ENCODE results near the gene SRSF6.
"Not testable (repeated sequence)": the region's sequence is repeated elsewhere in the genome, so short reads cannot be mapped to it uniquely, and the experiment has no call there.

SRSF6 gene

DNA sequence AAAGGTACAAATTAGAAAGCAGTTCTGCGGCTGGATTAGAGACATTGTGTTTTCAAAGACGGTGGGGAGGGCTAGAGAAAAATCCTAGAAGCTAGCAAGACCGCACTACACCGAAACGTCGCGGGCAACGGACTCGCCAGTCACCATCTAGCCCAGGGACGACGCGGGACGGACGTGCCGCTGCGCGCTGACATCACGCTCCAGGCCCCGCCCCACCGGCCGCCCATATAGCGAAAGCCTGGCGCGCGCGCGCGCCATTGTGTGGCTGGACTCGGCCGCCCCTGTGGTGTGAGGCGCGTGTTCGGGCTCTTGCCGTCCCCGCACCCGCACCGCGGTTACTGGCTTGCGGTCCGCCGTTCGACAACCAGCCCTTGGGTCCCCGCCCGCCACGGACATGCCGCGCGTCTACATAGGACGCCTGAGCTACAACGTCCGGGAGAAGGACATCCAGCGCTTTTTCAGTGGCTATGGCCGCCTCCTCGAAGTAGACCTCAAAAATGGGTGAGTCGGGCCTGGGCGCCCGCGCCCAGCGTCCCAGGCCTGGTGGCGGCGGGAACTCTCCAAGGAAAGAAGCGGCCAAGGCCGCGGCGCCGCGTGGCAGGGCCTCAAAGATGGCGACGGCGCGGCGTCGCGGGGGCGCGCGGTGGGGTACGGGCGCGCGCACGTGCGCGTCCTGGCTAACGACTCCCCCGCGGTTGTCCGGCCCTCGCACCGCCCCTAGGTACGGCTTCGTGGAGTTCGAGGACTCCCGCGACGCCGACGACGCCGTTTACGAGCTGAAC lies at the start of gene SRSF6:
TSS of gene SRSF6 (plus strand) at position 257 of the 782 bp plus-strand sequence. CDS start at position 395, 138 bp downstream.
- peak; percentile 85 for DNase-seq (ENCODE audit: low read depth)

- no peak for DNase-seq (ENCODE audit: low read depth)
Observed at GRCh38 chr20:43408848-43409576, 48.7 kb upstream of the SRSF6 start.

DNA sequence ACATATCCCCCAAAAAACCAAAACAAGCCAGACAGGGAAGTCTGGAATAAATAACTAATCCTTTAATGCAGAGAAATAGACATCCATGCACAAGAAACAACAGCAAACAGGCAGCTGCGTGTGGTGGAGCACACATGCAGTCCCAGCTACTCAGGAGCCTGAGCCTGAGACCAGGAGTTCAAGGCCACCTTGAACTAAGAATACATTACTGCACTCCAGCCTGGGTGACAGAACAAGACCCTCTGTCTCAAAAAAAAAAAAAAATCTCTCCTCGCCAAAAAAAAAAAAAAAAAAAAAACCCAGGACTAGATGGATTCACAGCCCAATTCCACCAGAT lies 48.2 kb upstream of the SRSF6 start:
- DNase-seq (ENCODE audit: low read depth), result no peak

DNA sequence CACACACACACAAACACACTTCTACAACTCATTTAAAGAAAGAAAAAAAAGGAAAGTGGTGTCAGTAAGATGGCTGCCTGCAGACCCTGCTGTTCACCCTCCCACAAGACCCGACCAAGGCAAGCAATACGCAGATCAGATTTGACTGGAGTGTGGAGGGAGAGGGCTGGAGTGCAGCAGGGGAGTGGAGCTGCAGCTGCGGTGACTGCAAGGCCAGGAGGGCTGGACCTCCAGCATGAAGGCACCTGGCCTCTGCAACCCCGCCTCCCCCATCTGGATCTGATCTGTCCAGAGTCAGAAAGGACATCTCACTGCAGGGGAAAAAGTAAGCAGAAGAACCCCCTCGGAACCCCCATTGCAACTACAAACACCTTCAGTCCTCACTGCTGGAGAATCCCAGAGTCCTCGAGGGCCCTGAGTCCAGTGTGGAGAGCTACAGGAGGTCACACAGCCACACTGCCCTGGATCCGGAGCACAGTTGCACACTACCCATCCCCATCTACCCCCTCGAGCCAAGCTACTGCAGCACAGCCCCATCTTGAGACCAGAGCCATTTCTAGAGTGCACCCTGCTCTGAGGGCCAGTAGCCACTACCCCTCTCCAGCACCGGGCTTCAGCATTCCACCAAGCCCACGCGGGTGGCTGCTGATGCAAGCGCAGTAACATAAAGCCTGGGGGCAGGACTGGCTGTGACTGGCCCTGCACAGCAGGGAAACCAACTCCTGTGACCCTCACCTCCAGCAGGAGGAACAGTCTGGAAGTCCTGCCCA lies 41.9 kb upstream of the SRSF6 start:
- DNase-seq (ENCODE audit: low read depth), result no peak

- no peak for DNase-seq (ENCODE audit: low read depth)
Observed at GRCh38 chr20:43416591-43417228, 41.0 kb upstream of the SRSF6 start.

DNA sequence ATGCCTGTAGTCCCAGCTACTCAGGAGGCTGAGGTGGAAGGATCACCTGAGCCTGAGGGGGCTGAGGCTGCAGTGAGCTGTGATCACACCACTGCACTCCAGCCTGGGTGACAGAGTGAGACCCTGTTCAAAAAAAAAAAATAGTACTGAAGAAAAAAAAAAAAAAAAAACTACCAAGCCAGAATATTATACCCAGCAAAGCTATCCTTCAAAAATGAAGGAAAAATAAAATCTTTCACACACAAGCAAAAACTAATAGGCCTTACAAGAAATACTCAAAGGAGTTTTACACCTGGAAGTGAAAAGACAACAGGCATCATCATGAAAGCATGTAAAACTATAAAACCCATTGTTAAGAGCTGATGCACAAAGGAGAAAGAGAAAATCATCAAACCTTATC lies 37.5 kb upstream of the SRSF6 start:
- DNase-seq (ENCODE audit: low read depth), result no peak

GRCh38 chr20:43420913-43421312 lies 36.8 kb upstream of the SRSF6 start:
- not testable (repeated sequence) for DNase-seq (ENCODE audit: low read depth)

DNA sequence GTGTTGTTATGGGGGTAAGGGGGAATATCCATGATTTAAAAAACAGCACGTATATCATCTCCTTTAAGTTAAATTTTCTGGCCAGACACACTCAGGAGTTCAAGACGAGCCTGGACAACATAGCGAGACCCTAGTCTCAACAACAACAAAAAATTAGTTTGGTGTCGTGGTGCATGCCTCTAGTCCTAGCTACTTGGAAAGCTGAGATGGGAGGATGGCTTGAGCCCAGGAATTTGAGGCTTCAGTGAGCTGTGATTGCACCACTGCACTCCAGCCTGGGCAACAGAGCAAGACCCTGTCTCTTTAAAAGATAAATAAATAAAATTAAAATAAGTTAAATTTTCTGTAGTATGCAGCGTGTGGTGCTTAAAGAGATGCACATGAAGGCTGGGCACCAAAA lies 31.5 kb upstream of the SRSF6 start:
- no peak for DNase-seq (ENCODE audit: low read depth)

DNA sequence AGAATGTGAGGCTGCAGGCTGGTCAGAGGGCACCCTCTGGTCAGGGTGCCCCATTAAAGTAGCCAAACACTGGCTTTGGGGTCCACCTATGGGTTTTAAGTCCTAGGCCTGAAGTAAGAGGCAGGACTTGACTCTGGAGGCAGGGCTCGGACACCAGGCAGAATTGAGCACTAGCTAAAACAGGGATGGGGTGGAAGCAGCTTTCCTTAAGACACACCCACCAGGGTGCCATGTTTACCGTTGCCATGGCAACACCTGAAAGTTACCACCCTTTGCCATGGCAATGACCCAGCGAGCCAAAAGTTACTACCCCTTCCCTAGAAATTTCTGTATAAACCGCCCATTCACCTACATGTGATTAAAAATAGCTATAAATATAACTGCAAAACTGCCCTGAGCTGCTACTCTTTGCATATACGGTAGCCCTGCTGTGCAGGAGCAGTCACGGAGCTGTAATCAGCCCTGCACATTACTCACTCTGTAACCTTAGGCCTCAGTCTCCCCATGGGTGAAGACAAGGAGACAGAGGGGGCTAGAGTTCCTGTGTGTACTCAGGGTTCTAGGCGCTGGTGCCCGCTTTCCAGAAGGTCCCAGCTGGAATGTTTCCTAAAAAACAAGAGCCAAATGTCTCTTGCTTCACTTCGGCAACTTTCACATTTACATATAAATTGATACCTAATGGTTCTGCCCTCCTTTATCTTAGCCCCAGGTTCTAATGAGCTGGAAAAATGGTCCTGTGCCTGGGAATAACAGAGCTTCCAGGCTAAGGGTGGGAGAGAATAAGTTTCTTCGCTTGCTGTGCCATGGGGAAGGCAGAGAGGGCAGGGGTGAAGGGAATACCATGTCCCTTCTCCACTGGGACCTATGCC lies 27.2 kb upstream of the SRSF6 start:
- DNase-seq (ENCODE audit: low read depth), result no peak

DNA sequence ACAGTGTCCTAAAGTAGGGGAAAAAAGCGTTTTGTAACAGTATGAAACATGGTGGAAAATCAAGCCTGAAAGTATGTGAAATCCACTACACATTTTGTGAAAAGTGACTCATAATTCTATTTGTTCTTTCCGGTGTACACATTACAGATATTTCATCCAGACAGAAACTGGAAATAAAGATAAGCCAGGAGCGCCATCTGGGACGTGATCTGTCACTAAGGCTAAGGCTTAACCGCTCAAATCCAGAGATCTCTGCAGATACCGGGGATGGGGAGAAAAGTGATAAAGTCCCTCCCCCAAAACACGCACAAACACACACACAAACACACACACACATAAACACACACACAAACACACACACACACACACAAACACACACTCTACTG lies 26.6 kb upstream of the SRSF6 start:
- DNase-seq (ENCODE audit: low read depth), result no peak

GRCh38 chr20:43432498-43432897 lies 25.2 kb upstream of the SRSF6 start:
- no peak for DNase-seq (ENCODE audit: low read depth)

DNA sequence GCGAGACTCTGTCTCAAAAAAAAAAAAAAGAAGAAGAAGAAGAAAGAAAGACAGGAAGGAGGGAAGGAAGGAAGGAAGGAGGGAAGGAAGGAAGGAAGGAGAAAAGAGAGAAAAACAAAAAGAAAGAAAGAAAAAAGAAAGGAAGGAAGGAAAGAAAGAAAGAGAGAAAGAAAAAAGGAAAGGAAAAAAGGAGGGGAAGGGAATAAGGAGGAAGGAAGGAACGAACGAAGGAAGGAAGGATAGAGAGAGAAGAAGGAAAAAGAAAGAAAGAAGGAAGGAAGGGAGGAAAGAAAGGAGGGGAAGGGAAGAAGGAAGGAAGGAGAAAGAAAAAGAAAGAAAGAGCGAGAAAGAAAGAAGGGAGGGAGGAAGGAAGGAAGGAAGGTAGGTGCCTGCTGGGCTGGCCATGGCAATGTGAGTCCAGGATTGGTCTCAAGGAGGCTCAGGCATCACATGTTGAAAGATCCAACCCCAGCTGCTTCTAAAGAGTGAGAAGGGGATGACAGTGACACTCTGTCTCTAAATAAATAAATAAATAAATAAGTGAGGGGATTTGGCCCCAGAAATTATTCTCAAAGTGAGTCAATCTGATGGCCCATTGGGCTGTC lies 24.3 kb upstream of the SRSF6 start:
- DNase-seq (ENCODE audit: low read depth), result no peak

- no peak for DNase-seq (ENCODE audit: low read depth)
Observed at GRCh38 chr20:43434565-43434964, 23.1 kb upstream of the SRSF6 start.

DNA sequence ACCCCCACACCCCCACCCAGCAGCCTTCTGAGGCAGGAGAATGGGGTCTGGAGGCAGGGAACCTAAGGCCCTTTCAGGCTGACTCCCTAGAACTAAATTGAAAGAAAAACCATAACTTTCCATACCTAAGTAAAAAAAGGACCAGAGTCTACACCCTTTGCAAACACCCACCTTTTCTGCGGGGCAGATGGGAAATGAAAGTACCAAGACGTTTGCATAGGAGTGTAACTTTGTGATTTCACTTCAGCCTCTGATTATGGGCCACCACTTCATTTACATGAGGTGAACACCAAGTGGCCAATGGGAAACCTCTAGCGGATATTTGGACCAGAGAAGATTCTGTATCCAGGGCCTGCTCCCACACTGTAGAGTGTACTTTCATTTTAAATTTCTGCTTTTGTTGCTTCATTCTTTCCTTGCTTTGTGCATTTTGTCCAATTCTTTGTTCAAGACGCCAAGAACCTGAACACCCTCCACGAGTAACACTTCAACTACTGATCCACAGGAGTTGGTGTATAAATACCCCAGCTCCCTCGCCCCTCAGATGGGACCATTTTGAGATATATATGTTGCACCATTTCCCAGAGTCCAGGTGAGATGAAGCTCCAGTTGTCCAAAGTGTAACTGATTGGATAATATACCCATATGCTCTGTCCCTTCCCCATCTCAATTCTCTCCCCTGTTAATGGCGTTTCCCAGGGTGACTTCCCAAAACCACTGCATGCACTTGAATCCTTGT lies 18.9 kb upstream of the SRSF6 start:
- DNase-seq (ENCODE audit: low read depth), result no peak

DNA sequence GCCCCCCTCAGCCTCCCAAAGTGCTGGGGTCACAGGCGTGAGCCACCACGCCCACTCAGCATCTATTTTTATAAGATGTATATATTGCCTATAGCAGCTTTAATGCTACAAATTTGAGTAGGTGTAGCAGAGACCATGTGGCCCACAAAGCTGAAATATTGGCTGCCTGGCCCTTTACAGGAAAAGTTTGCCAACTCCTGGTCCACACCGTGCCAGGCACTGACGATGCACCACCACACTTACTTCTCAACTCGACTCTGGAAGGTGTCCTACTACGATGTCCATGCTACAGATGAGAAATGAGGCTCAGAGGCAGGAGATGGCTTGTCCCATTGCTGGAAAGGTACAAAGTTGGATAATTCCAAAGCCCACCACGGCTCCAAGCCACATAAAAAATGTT lies 17.2 kb upstream of the SRSF6 start:
- no peak for DNase-seq (ENCODE audit: low read depth)

DNA sequence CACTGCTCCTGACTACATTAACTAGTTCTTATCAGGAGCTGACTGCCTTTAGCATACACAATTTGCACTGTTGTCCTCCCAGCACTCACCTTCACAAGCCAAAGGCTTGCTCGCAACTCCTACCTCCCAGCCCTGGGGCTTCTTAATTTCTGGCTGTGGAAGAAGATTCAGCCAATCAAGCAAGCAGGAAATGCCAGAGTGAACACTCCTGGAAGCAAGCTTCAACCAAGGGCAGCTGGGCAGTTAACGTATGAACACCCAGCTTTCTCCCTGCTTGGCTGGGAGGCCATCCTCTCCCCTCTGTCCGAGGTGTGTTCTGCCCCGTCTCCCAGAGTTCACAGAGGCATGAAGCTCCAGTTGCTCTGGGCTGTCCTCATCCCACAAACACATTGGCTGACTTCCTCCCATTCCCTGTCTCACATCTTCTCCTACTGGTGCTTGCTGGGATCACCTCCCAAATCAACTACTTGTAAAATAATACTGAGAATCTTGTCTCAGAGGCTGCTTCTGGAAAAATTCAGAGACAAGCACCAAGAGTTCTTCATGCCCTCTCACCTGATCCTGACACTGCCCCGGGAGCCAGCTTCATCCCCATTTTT lies 15.3 kb upstream of the SRSF6 start:
- DNase-seq (ENCODE audit: low read depth), result no peak

DNA sequence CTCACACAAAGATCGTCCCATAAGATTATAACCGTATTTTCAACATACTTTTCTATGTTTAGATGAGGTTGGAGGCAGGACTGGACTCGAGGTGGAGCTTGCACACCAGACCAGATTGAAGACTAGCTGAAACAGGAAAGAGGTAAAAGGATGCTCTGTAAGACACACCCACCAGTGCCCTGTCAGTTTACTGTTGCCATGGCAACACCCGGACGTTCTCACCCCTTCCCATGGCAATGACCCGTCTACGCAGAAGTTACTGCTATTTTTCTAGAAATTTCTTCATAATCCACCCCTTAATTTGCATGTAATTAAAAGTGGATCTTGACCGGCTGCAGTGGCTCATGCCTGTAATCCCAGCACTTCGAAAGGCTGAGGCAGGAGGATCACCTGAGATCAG lies 13.6 kb upstream of the SRSF6 start:
- DNase-seq (ENCODE audit: low read depth), result no peak

GRCh38 chr20:43446361-43446879 lies 11.3 kb upstream of the SRSF6 start:
- no peak for DNase-seq (ENCODE audit: low read depth)

DNA sequence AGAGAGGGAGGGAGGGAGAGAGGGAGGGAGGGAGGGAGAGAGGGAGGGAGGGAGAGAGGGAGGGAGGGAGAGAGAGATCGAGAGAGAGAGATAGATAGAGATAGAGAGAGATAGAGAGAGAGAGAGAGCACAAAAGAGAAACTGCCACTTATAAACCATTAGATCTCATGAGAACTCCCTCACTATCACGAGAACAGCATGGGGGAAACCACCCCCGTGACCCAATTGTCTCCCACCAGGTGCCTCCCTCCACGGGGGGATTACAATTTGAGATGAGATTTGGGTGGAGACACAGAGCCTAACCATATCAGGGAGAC lies 9.3 kb upstream of the SRSF6 start:
- DNase-seq (ENCODE audit: low read depth), result not testable (repeated sequence)
